Measurements from ENCODE around the gene PHOX2A.
"Not testable (repeated sequence)": the region's sequence is repeated elsewhere in the genome, so short reads cannot be mapped to it uniquely, and the experiment has no call there.

The PHOX2A gene

DNA sequence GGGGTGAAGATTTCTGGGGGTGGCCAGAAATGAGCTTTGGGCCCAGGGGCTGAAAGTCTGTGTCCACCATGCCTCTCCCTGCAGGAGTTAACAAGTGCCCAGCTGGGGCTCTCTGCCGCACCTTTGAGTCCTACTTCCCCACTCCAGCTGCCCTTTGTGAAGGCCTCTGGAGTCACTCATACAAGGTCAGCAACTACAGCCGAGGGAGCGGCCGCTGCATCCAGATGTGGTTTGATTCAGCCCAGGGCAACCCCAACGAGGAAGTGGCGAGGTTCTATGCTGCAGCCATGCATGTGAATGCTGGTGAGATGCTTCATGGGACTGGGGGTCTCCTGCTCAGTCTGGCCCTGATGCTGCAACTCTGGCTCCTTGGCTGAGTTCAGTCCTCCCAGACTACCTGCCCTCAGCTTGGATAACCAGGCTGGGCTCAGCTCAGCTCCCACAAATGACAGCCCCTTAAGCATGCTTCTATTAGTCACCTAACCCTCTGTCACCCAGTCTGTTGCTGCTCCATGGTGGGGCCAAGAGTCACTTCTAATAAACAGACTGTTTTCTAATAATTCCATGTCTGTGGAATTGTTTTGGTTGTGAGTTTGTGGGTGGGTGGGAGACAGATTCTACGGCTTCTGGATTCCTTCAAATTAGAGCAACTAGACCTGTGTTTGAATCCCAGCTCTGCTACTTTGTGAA lies 22.4 kb downstream of the PHOX2A start:
- no peak for DNase-seq

DNA sequence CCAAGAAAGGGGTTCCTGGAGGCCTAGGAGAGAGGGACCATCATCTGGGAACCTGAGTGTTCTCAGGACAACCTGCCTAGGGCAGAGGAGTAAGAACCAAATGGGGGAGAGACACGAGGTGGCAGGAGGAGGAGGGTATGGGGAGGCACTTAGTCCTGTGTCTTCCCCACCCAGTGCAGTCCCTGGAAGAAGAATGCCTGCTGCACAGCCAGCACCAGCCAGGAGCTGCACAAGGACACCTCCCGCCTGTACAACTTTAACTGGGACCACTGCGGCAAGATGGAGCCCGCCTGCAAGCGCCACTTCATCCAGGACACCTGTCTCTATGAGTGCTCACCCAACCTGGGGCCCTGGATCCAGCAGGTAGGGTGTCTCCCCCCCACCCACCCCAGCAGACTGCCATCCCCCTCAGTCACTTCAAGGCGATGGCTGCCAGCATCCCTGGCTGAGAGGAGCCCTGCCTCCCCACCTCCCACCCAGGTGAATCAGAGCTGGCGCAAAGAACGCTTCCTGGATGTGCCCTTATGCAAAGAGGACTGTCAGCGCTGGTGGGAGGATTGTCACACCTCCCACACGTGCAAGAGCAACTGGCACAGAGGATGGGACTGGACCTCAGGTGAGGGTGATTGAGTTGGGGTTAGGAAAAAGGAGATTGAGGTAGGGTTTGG lies 23.1 kb downstream of the PHOX2A start:
- DNase-seq, result no peak

DNA sequence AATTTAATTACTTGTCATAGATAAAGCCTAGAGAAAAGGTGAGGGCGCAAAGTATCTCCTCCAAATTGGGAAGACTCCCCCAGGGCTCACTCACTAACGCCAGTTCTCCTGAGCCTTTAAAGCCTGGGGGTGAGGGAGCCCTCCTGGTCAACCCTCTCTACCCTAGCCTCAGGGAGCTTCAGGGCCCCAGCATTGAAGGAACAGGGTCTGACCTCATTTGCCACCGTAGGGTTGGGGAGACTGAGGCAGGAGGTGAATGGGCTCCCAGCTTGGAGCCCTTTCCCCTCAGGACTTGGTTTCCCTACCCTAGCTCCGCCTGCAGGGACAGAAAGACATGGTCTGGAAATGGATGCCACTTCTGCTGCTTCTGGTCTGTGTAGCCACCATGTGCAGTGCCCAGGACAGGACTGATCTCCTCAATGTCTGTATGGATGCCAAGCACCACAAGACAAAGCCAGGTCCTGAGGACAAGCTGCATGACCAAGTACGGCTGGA lies 25.7 kb downstream of the PHOX2A start:
- no peak for DNase-seq

DNA sequence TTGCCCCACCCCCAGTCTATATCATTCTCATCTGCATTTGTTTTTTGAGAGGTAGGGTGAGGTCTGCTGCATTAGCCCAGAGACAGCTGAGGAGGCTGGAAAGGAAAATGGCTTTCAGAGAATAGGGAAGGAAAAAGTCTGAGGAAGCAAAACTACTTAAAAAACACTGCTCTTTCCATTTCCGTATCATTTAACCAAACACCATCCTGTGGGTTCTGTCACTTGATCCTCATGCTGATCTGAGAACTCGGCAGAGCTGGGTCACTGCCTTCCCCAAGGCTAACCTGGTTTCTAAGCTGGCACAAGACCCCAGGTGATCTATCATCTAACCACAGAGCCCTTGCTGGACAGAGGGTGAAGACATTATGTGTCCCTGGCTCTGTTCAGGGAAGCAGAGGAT lies 26.1 kb downstream of the PHOX2A start:
- no peak for DNase-seq

DNA sequence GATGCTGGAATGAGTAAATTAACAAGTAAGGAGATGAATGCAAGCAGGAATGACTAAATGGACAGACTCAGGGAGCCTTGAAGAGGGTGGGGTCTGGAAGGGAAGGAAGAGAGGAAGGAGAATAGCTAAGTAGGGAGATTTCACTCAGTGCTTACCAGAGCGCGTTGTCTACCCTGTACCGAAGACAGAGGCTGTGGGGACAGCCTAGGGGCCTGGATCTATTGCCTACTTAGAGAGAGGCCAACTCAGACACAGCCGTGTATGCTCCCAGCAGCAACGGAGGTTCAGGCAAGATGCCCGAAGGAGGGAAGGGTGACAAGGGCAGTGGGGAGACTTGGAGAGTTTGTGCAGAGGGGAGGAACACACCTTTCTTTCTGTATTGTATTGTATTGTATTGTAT lies 27.3 kb downstream of the PHOX2A start, which contains the start of gene FOLR2:
FOLR2 (plus strand) TSS at position 157 of the 400 bp plus-strand sequence. CDS start 1,791 bp downstream, outside the sequence.
- no peak for DNase-seq

DNA sequence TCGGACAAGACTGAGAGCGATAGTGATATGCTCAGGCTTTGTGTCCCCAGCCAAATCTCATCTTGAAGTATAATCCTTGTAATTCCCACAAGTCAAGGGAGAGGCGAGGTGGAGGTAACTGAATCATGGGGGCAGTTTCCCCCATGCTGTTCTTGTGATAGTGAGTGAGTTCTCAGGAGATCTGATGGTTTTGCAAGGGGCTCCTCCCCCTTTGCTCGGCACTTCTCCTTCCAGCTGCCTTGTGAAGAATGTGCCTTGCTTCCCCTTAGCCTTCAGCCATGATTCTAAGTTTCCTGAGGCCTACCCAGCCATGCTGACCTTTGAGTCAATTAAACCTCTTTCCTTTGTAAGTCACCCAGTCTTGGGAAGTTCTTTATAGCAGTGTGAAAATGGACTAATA lies 34.9 kb downstream of the PHOX2A start:
- DNase-seq, result no peak

DNA sequence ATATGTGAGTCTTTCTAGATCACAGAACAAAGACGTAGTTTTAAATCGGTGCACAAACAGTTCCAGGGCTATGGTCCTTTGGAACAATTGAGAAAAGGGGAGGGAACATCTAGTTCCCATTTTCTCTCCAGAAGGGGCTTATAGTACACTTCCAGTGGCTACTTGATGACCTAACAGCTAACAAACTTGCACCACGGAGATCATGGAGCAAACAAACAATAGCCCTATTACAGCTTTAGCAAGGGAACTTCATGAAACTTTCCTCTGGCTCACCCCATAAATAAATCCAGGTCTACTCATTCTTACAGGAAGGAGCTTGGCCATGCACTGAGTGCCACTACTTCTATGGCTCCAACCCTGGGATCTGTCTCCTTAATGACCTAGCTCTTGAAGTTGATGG lies 35.7 kb downstream of the PHOX2A start:
- DNase-seq, result no peak

DNA sequence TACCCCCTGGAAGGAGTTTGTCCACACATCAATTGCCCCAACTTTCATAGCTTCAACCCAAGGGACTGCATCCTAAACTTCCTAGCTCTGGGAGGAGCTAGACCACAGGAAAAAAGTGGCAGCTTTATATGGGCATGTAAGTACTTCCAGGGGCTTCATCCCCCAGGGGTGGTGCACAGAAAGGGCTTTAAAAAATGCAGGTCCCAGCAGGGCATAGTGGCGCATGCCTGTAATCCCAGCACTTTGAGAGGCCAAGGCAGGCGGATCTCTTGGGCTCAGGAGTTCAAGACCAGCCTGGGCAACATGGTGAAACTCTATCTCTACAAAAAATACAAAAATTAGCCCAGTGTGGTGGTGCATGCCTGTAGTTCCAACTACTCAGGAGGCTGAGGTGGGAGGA lies 37.2 kb downstream of the PHOX2A start:
- not testable (repeated sequence) for DNase-seq

DNA sequence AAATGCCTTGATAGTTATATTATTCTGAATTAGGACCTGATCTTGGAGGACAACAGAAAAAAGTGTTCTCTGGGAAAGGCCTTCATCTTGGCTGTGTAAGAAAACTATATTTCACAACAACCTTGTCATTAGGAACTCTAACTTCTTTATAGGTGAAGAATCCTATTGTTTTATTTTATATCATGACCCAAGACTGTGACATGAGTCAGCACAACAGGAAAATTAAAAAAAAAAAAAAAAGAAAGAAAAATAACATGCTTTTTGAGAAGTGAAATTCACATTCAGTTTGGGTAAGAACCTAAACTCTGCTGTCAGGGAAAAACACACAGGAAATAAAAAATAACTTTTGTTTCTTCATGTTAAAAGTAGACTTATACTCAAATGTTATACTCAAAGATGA lies 39.1 kb downstream of the PHOX2A start:
- no peak for DNase-seq

DNA sequence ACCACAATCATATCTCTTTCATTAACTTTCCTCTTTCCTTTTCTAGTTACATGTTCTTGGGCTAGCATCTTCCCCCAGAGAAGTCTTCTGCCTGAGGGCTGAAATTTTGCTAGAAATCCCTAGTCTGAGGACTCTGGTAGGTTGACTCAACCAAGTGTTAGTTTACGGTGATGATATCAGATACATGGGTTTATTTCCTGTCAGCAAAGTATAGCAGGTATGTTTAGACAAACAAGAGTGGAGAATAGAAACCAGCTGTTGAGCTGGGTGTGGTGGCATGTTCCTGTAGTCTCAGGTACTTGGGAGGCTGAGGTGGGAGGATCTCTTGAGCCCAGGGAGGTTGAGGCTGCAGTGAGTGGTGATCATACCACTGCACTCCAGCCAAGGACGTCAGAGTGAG lies 40.8 kb downstream of the PHOX2A start:
- DNase-seq, result no peak

DNA sequence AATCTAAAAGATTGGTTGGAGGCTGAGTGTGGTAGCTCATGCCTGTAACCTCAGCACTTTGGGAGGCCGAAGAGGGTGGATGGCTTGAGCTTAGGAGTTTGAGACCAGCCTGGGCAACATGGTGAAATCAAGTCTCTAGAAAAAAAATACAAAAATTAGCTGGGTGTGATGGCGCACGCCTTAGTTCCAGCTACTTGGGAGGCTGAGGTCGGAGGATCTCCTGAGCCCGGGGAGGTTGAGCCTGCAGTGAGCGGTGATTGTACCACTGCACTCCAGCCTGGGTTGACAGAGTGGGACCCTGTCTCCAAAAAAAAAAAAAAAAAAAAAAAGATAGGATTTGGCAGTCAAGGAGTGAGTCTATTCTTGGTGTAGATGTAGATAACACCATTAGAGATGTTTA lies 41.4 kb downstream of the PHOX2A start:
- DNase-seq, result no peak

DNA sequence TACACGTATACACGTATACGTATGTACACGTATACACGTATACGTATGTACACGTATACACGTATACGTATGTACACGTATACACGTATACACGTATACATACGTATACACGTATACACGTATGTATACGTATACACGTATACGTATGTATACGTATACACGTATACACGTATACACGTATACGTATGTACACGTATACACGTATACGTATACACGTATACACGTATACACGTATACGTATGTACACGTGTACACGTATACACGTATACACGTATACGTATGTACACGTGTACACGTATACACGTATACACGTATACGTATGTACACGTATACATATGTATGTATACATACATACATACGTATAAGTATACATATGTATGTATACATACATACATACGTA lies 42.5 kb downstream of the PHOX2A start:
- not testable (repeated sequence) for DNase-seq

DNA sequence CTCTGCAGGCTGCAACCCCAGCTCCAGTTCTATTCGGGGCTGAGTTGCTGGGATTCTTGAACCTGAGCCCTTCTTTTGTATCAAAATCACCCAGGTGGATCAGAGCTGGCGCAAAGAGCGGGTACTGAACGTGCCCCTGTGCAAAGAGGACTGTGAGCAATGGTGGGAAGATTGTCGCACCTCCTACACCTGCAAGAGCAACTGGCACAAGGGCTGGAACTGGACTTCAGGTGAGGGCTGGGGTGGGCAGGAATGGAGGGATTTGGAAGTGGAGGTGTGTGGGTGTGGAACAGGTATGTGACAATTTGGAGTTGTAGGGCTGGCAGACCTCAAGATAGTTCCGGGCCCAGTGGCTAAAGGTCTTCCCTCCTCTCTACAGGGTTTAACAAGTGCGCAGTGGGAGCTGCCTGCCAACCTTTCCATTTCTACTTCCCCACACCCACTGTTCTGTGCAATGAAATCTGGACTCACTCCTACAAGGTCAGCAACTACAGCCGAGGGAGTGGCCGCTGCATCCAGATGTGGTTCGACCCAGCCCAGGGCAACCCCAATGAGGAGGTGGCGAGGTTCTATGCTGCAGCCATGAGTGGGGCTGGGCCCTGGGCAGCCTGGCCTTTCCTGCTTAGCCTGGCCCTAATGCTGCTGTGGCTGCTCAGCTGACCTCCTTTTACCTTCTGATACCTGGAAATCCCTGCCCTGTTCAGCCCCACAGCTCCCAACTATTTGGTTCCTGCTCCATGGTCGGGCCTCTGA lies 48.3 kb downstream of the PHOX2A start:
- no peak for DNase-seq

DNA sequence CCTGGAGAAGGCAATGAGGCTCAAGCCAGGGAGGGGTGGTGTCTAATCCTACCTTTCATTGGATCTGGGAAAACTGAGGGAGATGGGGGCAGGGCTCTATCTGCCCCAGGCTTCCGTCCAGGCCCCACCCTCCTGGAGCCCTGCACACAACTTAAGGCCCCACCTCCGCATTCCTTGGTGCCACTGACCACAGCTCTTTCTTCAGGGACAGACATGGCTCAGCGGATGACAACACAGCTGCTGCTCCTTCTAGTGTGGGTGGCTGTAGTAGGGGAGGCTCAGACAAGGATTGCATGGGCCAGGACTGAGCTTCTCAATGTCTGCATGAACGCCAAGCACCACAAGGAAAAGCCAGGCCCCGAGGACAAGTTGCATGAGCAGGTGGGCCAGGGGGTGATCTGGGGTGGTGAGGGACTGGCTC lies 52.0 kb downstream of the PHOX2A start, which contains the start of gene FOLR1:
FOLR1 (plus strand) TSS at position 180 of the 421 bp plus-strand sequence; CDS start at position 214, 34 bp downstream.
- no peak for DNase-seq

DNA sequence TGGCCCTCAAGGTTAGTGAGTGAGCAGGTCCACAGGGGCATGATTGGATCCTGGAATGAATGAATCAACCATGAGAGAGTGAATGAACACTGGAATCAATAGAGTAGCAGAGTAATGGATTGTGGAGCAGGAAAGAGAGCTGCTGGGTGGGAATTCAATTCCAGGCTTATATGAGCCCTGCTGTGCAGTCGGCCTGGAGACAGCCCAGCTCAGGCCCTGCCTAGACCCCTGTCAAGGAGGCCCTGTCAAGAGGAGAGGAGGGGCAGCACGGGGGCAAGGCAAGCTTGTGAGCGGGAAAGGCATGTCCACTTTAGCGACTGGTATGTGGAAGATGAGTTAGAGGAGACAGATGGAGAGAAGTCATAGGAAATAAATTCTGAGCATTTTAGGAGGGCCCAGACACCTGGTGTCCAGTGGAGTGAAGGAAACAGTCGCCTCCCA lies 53.3 kb downstream of the PHOX2A start:
- no peak for DNase-seq

DNA sequence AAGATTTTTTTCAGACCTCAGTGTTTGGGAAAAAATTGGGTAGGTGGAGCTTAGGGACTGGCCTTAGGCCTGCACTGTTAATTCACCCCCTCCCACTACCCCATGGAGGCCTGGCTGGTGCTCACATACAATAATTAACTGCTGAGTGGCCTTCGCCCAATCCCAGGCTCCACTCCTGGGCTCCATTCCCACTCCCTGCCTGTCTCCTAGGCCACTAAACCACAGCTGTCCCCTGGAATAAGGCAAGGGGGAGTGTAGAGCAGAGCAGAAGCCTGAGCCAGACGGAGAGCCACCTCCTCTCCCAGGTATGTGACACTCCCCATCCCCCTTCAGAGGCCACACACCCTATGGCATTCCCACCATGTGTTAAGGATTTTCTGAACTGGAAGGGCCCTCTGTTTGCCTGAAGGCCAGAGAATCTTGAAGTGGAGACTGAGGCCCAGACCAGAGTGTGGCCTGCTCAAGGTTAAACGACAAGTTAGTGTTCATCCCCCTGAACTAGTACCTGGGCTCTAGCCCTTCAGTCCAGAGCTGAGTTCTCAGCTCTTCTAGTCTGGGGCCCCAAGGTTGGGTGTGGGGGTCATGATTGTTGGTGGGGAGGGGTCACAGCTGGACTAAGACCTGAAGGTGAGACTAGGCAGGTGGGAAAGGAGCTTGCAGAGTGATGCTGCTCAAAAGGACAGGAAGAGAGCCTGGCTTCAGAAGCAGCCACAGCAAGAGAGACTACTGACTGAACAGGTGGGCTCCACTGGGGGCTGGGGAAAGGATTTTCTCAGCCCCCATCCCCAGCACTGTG lies 54.3 kb downstream of the PHOX2A start:
- peak; percentile 46 for DNase-seq
